ENCODE results near the gene STARD5. TPM values are rescaled to one million over a fixed set of nuclear protein-coding genes. Genes with fewer than 3 reads are reported as not detected.

The STARD5 gene
- total and polyA plus RNA-seq, 2 of the 8 experiments (the other 6 are each of a cell fraction or from before 2014, with no cell fraction given), result 5.5 to 10.4 TPM

DNA sequence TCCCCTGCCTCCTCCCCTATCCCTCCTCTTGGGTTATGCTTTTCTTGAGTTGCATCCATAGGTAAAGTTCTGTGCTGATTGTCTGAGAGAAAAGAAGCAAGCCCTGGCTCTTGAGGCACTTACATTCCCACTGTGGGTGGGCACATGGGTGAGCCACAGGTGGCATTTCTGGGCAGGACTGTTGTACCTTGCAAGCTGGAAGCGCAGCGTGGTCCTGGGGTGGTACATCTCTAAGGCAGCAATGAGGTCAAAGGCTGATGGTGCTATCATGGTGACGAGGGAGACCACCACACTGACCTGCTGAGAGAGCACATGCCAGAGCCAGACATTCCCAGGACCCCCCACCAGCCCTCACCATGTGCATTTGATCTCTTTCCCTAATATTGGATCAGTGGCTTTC is 25.3 kb upstream of the STARD5 start:
- WGBS, 2 experiments (ENCODE audit: extremely low coverage in 1 of 2, insufficient coverage in 1 of 2, insufficient read length in 1 of 2, insufficient replicate concordance in 2 of 2, low coverage in 1 of 2, low lambda C conversion rate in 2 of 2, missing lambda C conversion rate in 1 of 2), result 95% methylated on average over 3 of the region's 3 CpGs; no CpG with 5 or more reads in 1 of the 2 experiments
- FAIRE-seq, result no peak
- H3K27me3 ChIP-seq (replicated peaks in 1 of 4; ENCODE audit: control insufficient read depth in 3 of 4, extremely low read depth in 1 of 4, insufficient read depth in 3 of 4, low read length in 3 of 4), result no peaks in the 10 kb centered on the region
- no peak overlapping the region for H2BK5ac ChIP-seq (ENCODE audit: low read depth, low read length)
- H3K4me2 ChIP-seq (ENCODE audit: insufficient read depth in 1 of 2, low read depth in 2 of 2, low read length in 2 of 2), result no peak overlapping the region
- no peak overlapping the region for H2BK20ac ChIP-seq (ENCODE audit: low read length)
- H3K4me3 ChIP-seq (ENCODE audit: extremely low read depth in 1 of 4, insufficient read depth in 2 of 4, low read depth in 3 of 4, low read length in 4 of 4), result no peak overlapping the region
- no peaks in the 10 kb centered on the region for H3K23me2 ChIP-seq (ENCODE audit: low read depth, low read length)
- H4K20me1 ChIP-seq (replicated peaks in 1 of 2; ENCODE audit: control insufficient read depth in 1 of 2, insufficient read depth in 2 of 2, low read length in 2 of 2), result no peaks in the 10 kb centered on the region
- ChIA-PET CTCF (ENCODE audit: partially characterized antibody) (no interaction called here), POLR2A (ENCODE audit: partially characterized antibody) (no interaction called here)
- no peak overlapping the region for H4K91ac ChIP-seq (replicated peaks; ENCODE audit: insufficient read length, low read length)
- H2BK12ac ChIP-seq (ENCODE audit: low read depth, low read length), result no peak overlapping the region
- no peaks in the 10 kb centered on the region for H3K36me3 ChIP-seq (ENCODE audit: control insufficient read depth in 2 of 4, insufficient read depth in 4 of 4, low read length in 3 of 4)
- H3K79me1 ChIP-seq (ENCODE audit: low read depth, low read length), result no peaks in the 10 kb centered on the region
- H2AFZ ChIP-seq (ENCODE audit: low read length), result no peak overlapping the region
- H3K27ac ChIP-seq (ENCODE audit: low read depth, low read length), result no peak overlapping the region
- H4K5ac ChIP-seq (ENCODE audit: insufficient read length, low read depth, low read length), result no peak overlapping the region
- no peak overlapping the region for H3K23ac ChIP-seq (ENCODE audit: insufficient read length)
- H2BK120ac ChIP-seq (replicated peaks; ENCODE audit: low read depth, low read length), result no peak overlapping the region
- no peaks in the 10 kb centered on the region for H3K79me2 ChIP-seq (ENCODE audit: control insufficient read depth in 1 of 2, insufficient read depth in 2 of 2, low read length in 2 of 2)
- H3K56ac ChIP-seq (replicated peaks; ENCODE audit: insufficient read length, low read depth, low read length), result no peak overlapping the region
- no peak overlapping the region for H3K14ac ChIP-seq (ENCODE audit: insufficient read length)
- TF ChIP-seq, protein P1, sequence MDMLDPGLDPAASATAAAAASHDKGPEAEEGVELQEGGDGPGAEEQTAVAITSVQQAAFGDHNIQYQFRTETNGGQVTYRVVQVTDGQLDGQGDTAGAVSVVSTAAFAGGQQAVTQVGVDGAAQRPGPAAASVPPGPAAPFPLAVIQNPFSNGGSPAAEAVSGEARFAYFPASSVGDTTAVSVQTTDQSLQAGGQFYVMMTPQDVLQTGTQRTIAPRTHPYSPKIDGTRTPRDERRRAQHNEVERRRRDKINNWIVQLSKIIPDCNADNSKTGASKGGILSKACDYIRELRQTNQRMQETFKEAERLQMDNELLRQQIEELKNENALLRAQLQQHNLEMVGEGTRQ (IDR thresholded peaks at IDR 0.05; ENCODE audit: low read length), result no peak
- TF ChIP-seq RXRA (IDR thresholded peaks at IDR 0.05; ENCODE audit: insufficient read depth, low read depth, low read length) (no peak), CEBPB (IDR thresholded peaks at IDR 0.05; ENCODE audit: low read depth, low read length) (no peak), SP1 (IDR thresholded peaks at IDR 0.05; ENCODE audit: low read depth, low read length) (no peak), MAFK (IDR thresholded peaks at IDR 0.05; ENCODE audit: low read depth, low read length) (no peak), ATF2 (IDR thresholded peaks at IDR 0.05; ENCODE audit: low read length) (no peak), FOSL1 (IDR thresholded peaks at IDR 0.05; ENCODE audit: insufficient read depth, low read depth, low read length) (no peak), TAF1 (IDR thresholded peaks at IDR 0.05; ENCODE audit: low read depth, low read length) (no peak)
- no peaks in the 10 kb centered on the region for H3K4me1 ChIP-seq (replicated peaks in 1 of 4; ENCODE audit: control insufficient read depth in 3 of 4, insufficient read depth in 4 of 4, low read length in 3 of 4)
- no peak overlapping the region for H3K9ac ChIP-seq (replicated peaks in 1 of 4; ENCODE audit: extremely low read depth in 1 of 4, low read depth in 3 of 4, low read length in 3 of 4)
- H3K4ac ChIP-seq (replicated peaks; ENCODE audit: insufficient read length, low read depth, low read length), result no peak overlapping the region
- H4K8ac ChIP-seq (ENCODE audit: extremely low read depth, insufficient read depth, low read length), result peak overlapping the region; percentile 4; the same call in 1 of the 2 replicates
- no peaks in the 10 kb centered on the region for H3K9me3 ChIP-seq (ENCODE audit: insufficient read depth in 2 of 2, low read depth in 1 of 2, low read length in 1 of 2)
- no peak overlapping the region for H2BK15ac ChIP-seq (ENCODE audit: low read length)
- H3K18ac ChIP-seq (ENCODE audit: extremely low read depth, low read length), result no peak overlapping the region
- no peak for DNase-seq (ENCODE audit: low read depth in 1 of 2, low spot score in 2 of 2)
- no peak overlapping the region for H2AK5ac ChIP-seq (ENCODE audit: low read depth, low read length)

All from H1 (cell line).